ENCODE results near the gene TMEM181.

The TMEM181 gene

GRCh38 chr6:158570681-158570962 lies 10.7 kb downstream of the TMEM181 start:
- H3K9me3 ChIP-seq (ENCODE audit: severe bottlenecking), result no peaks in the 10 kb centered on the region
- H3K27ac ChIP-seq (ENCODE audit: poor library complexity, severe bottlenecking), result no peak overlapping the region
- no peaks in the 10 kb centered on the region for H3K27me3 ChIP-seq (ENCODE audit: insufficient read depth, poor library complexity, severe bottlenecking)
- peaks cover 14% of the 10 kb centered on the region for H3K4me1 ChIP-seq (ENCODE audit: insufficient read depth, poor library complexity, severe bottlenecking)
- no peak overlapping the region for H3K4me3 ChIP-seq (ENCODE audit: severe bottlenecking)
- no peak for TF ChIP-seq CTCF (IDR thresholded peaks at IDR 0.05; ENCODE audit: poor library complexity, severe bottlenecking)
- ATAC-seq (ENCODE audit: low read depth) (no peak), DNase-seq (ENCODE audit: low spot score) (no peak)
- H3K36me3 ChIP-seq (ENCODE audit: low read depth), result peaks cover 16% of the 10 kb centered on the region

- DNase-seq (ENCODE audit: low spot score), result no peak
- Histone ChIP-seq H3K9me3 (ENCODE audit: severe bottlenecking) (no peaks in the 10 kb centered on the region), H3K27me3 (ENCODE audit: insufficient read depth, poor library complexity, severe bottlenecking) (no peaks in the 10 kb centered on the region), H3K27ac (ENCODE audit: poor library complexity, severe bottlenecking) (no peak overlapping the region), H3K4me3 (ENCODE audit: severe bottlenecking) (no peak overlapping the region), H3K36me3 (ENCODE audit: low read depth) (peaks cover 26% of the 10 kb centered on the region), H3K4me1 (ENCODE audit: insufficient read depth, poor library complexity, severe bottlenecking) (peaks cover 14% of the 10 kb centered on the region)
- TF ChIP-seq CTCF (IDR thresholded peaks at IDR 0.05; ENCODE audit: poor library complexity, severe bottlenecking), result no peak
- peak; percentile 68 for ATAC-seq (ENCODE audit: low read depth)
These were observed 12.1 kb downstream of the TMEM181 start for GRCh38 chr6:158571826-158572652.

GRCh38 chr6:158572653-158573541 lies 13.0 kb downstream of the TMEM181 start:
- DNase-seq (ENCODE audit: low spot score) (no peak), ATAC-seq (ENCODE audit: low read depth) (no peak)
- Histone ChIP-seq H3K27me3 (ENCODE audit: insufficient read depth, poor library complexity, severe bottlenecking) (no peaks in the 10 kb centered on the region), H3K4me1 (ENCODE audit: insufficient read depth, poor library complexity, severe bottlenecking) (peaks cover 13% of the 10 kb centered on the region), H3K4me3 (ENCODE audit: severe bottlenecking) (no peak overlapping the region), H3K9me3 (ENCODE audit: severe bottlenecking) (no peaks in the 10 kb centered on the region), H3K36me3 (ENCODE audit: low read depth) (peaks cover 35% of the 10 kb centered on the region), H3K27ac (ENCODE audit: poor library complexity, severe bottlenecking) (no peak overlapping the region)
- no peak for TF ChIP-seq CTCF (IDR thresholded peaks at IDR 0.05; ENCODE audit: poor library complexity, severe bottlenecking)

- Histone ChIP-seq H3K27ac (ENCODE audit: poor library complexity, severe bottlenecking) (no peak overlapping the region), H3K27me3 (ENCODE audit: insufficient read depth, poor library complexity, severe bottlenecking) (no peaks in the 10 kb centered on the region), H3K4me3 (ENCODE audit: severe bottlenecking) (no peak overlapping the region), H3K4me1 (ENCODE audit: insufficient read depth, poor library complexity, severe bottlenecking) (peaks cover 9% of the 10 kb centered on the region), H3K36me3 (ENCODE audit: low read depth) (peaks cover 41% of the 10 kb centered on the region), H3K9me3 (ENCODE audit: severe bottlenecking) (no peaks in the 10 kb centered on the region)
- no peak for DNase-seq (ENCODE audit: low spot score)
- ATAC-seq (ENCODE audit: low read depth), result no peak
- TF ChIP-seq CTCF (IDR thresholded peaks at IDR 0.05; ENCODE audit: poor library complexity, severe bottlenecking), result no peak
These were observed 13.6 kb downstream of the TMEM181 start for GRCh38 chr6:158573542-158573931.
